H1 (cell line): Measurements from ENCODE around the gene TLR8. TPM values are rescaled to one million over a fixed set of nuclear protein-coding genes. Genes with fewer than 3 reads are reported as not detected.

Source experiments
- CTCF ChIA-PET: fragments of 300-600 bp; sonication (Branson Sonifier 250); formaldehyde crosslinking; loops from one replicate; lab custom pipeline; 2021; ENCODE audit not compliant: partially characterized antibody; lab: Charles Lee
- POLR2A ChIA-PET: fragments of 300-600 bp; sonication (Branson Sonifier 250); formaldehyde crosslinking; loops from one replicate; lab custom pipeline; 2021; ENCODE audit warnings: inconsistent platforms; ENCODE audit not compliant: partially characterized antibody; lab: Charles Lee
- DNase-seq, 2 experiments: peaks; one replicate each; pipeline versions ENCODE4 v3.0.0 to v3.0.0-alpha.2; 2010 to 2022; ENCODE audit warnings: low spot score in 2 of 2, low read depth in 1 of 2, mixed read lengths in 1 of 2
- FAIRE-seq: peaks from 2 replicates; lab custom pipeline; 2011; peaks lifted over from hg19 to GRCh38; lab: Jason Lieb, UNC
- H2AFZ ChIP-seq: 2 replicates; pipeline ENCODE4 v1.8.1; 2012; ENCODE audit warnings: low read length, inconsistent platforms
- H2AK5ac ChIP-seq: 2 replicates; pipeline ENCODE4 v1.6.1; 2013; ENCODE audit warnings: low read depth, low read length
- H2BK120ac ChIP-seq: replicated peaks from 2 replicates; pipeline ENCODE3; 2013; ENCODE audit warnings: low read depth, low read length, inconsistent platforms
- H2BK12ac ChIP-seq: 2 replicates; pipeline ENCODE4 v1.6.1; 2013; ENCODE audit warnings: low read depth, low read length
- H2BK15ac ChIP-seq: 2 replicates; pipeline ENCODE4 v1.6.1; 2013; ENCODE audit warnings: low read length
- H2BK20ac ChIP-seq: 2 replicates; pipeline ENCODE4 v1.6.1; 2013; ENCODE audit warnings: low read length
- H2BK5ac ChIP-seq: 2 replicates; pipeline ENCODE4 v1.6.1; 2013; ENCODE audit warnings: low read depth, low read length
- H3K14ac ChIP-seq: 2 replicates; pipeline ENCODE4 v1.6.1; 2013; ENCODE audit warnings: inconsistent platforms; ENCODE audit not compliant: insufficient read length
- H3K18ac ChIP-seq: 2 replicates; pipeline ENCODE4 v1.6.1; 2013; ENCODE audit warnings: low read length; ENCODE audit errors: extremely low read depth
- H3K23ac ChIP-seq: 2 replicates; pipeline ENCODE4 v1.6.1; 2013; ENCODE audit warnings: inconsistent platforms; ENCODE audit not compliant: insufficient read length
- H3K23me2 ChIP-seq: 2 replicates; pipeline ENCODE4 v1.6.1; 2013; ENCODE audit warnings: low read depth, low read length
- H3K27ac ChIP-seq: 2 replicates; pipeline ENCODE4 v1.6.1; 2011; ENCODE audit warnings: low read depth, low read length, inconsistent platforms
- H3K27me3 ChIP-seq, 4 experiments: replicated peaks in 1 of 4; 1 replicate in 1 of 4; 2 replicates in 3 of 4; pipeline versions ENCODE4 v1.6.1 to v1.8.1; 2011 to 2013; ENCODE audit warnings: low read length in 3 of 4, mild to moderate bottlenecking in 3 of 4, inconsistent platforms in 2 of 4, mixed read lengths in 2 of 4, moderate library complexity in 1 of 4; ENCODE audit not compliant: control insufficient read depth in 3 of 4, insufficient read depth in 3 of 4; ENCODE audit errors: extremely low read depth in 1 of 4
- H3K36me3 ChIP-seq, 4 experiments: 2 replicates each; pipeline versions ENCODE4 v1.6.1 to v1.8.1; 2011 to 2013; ENCODE audit warnings: mild to moderate bottlenecking in 4 of 4, low read length in 3 of 4, moderate library complexity in 2 of 4, control low read depth in 1 of 4, inconsistent platforms in 1 of 4; ENCODE audit not compliant: insufficient read depth in 4 of 4, control insufficient read depth in 2 of 4
- H3K4ac ChIP-seq: replicated peaks from 2 replicates; pipeline ENCODE3; 2013; ENCODE audit warnings: low read length, low read depth, mixed read lengths, inconsistent platforms; ENCODE audit not compliant: insufficient read length
- H3K4me1 ChIP-seq, 4 experiments: replicated peaks in 1 of 4; 1 replicate in 1 of 4; 2 replicates in 3 of 4; pipeline versions ENCODE4 v1.6.1 to v1.8.1; 2011 to 2013; ENCODE audit warnings: low read length in 3 of 4, inconsistent platforms in 2 of 4, mixed read lengths in 1 of 4; ENCODE audit not compliant: insufficient read depth in 4 of 4, control insufficient read depth in 3 of 4
- H3K4me2 ChIP-seq, 2 experiments: 2 replicates each; pipeline versions ENCODE4 v1.6.1 to v1.8.1; 2011 to 2013; ENCODE audit warnings: low read depth in 2 of 2, low read length in 2 of 2, control low read depth in 1 of 2, inconsistent platforms in 1 of 2, mild to moderate bottlenecking in 1 of 2; ENCODE audit not compliant: insufficient read depth in 1 of 2
- H3K4me3 ChIP-seq, 4 experiments: fragments of 200-600, 300-600 bp in 1 of 4; sonication (generic), shearing (Covaris generic), sonication (Bioruptor Twin) in 1 of 4; 2 replicates each; pipeline versions ENCODE4 v1.5.1 to v1.8.1; 2011 to 2016; ENCODE audit warnings: low read length in 4 of 4, low read depth in 3 of 4, control low read depth in 2 of 4, inconsistent platforms in 2 of 4, mild to moderate bottlenecking in 2 of 4, mixed read lengths in 1 of 4, moderate library complexity in 1 of 4; ENCODE audit not compliant: insufficient read depth in 2 of 4; ENCODE audit errors: extremely low read depth in 1 of 4
- H3K56ac ChIP-seq: replicated peaks from 2 replicates; pipeline ENCODE3; 2013; ENCODE audit warnings: low read depth, mild to moderate bottlenecking, mixed read lengths, low read length, inconsistent platforms; ENCODE audit not compliant: insufficient read length
- H3K79me1 ChIP-seq: 2 replicates; pipeline ENCODE4 v1.6.1; 2013; ENCODE audit warnings: low read depth, low read length, control low read depth
- H3K79me2 ChIP-seq, 2 experiments: 2 replicates each; pipeline versions ENCODE4 v1.6.1 to v1.8.1; 2012 to 2013; ENCODE audit warnings: low read length in 2 of 2, mild to moderate bottlenecking in 2 of 2, inconsistent platforms in 1 of 2; ENCODE audit not compliant: insufficient read depth in 2 of 2, control insufficient read depth in 1 of 2
- H3K9ac ChIP-seq, 4 experiments: replicated peaks in 1 of 4; 1 replicate in 1 of 4; 2 replicates in 3 of 4; pipeline versions ENCODE4 v1.6.1 to v1.8.1; 2011 to 2013; ENCODE audit warnings: low read depth in 3 of 4, low read length in 3 of 4, control low read depth in 2 of 4, mild to moderate bottlenecking in 2 of 4, moderate library complexity in 2 of 4, inconsistent platforms in 1 of 4; ENCODE audit errors: extremely low read depth in 1 of 4
- H3K9me3 ChIP-seq, 2 experiments: 2 replicates each; pipeline versions ENCODE4 v1.6.1 to v1.8.1; 2012 to 2013; ENCODE audit warnings: mild to moderate bottlenecking in 2 of 2, moderate library complexity in 2 of 2, control low read depth in 1 of 2, inconsistent platforms in 1 of 2, low read depth in 1 of 2, low read length in 1 of 2, mixed read lengths in 1 of 2; ENCODE audit not compliant: insufficient read depth in 2 of 2
- H4K20me1 ChIP-seq, 2 experiments: replicated peaks in 1 of 2; 2 replicates each; pipeline versions ENCODE3 to v1.8.1; 2011 to 2013; ENCODE audit warnings: inconsistent platforms in 2 of 2, low read length in 2 of 2, mild to moderate bottlenecking in 1 of 2; ENCODE audit not compliant: insufficient read depth in 2 of 2, control insufficient read depth in 1 of 2
- H4K5ac ChIP-seq: 2 replicates; pipeline ENCODE4 v1.6.1; 2013; ENCODE audit warnings: low read length, low read depth, mixed read lengths, inconsistent platforms; ENCODE audit not compliant: insufficient read length
- H4K8ac ChIP-seq: 2 replicates; pipeline ENCODE4 v1.8.0; 2013; ENCODE audit warnings: mild to moderate bottlenecking, moderate library complexity, low read length, inconsistent platforms; ENCODE audit not compliant: insufficient read depth; ENCODE audit errors: extremely low read depth
- H4K91ac ChIP-seq: replicated peaks from 2 replicates; pipeline ENCODE3; 2013; ENCODE audit warnings: low read length, mixed read lengths, inconsistent platforms; ENCODE audit not compliant: insufficient read length
- BACH1 ChIP-seq: IDR thresholded peaks from 2 replicates; pipeline ENCODE4 v1.6.1; 2012; ENCODE audit warnings: low read length, improper control_type of control experiment
- BCL11A ChIP-seq, 2 experiments: IDR thresholded peaks; one replicate each; pipeline ENCODE4 v1.6.1; 2011; ENCODE audit warnings: low read depth in 2 of 2, low read length in 2 of 2, mild to moderate bottlenecking in 2 of 2
- CTCF ChIP-seq, 3 experiments: IDR thresholded peaks; 1 replicate in 2 of 3; 2 replicates in 1 of 3; pipeline versions ENCODE4 v1.5.1 to v1.6.1; 2011; ENCODE audit warnings: low read length in 3 of 3, mild to moderate bottlenecking in 3 of 3, inconsistent platforms in 2 of 3, low read depth in 1 of 3, moderate library complexity in 1 of 3; ENCODE audit not compliant: insufficient read depth in 1 of 3; ENCODE audit errors: control extremely low read depth in 1 of 3
- JUN ChIP-seq: IDR thresholded peaks from 2 replicates; pipeline ENCODE4 v1.6.1; 2011; ENCODE audit warnings: low read depth, mild to moderate bottlenecking, improper control_type of control experiment, low read length
- POLR2AphosphoS5 ChIP-seq: IDR thresholded peaks from 2 replicates; pipeline ENCODE4 v1.6.1; 2011; ENCODE audit warnings: low read depth, low read length
- RFX5 ChIP-seq: IDR thresholded peaks from 2 replicates; pipeline ENCODE4 v1.6.1; 2011; ENCODE audit warnings: low read depth, low read length, improper control_type of control experiment, borderline replicate concordance
- SP1 ChIP-seq: IDR thresholded peaks from 2 replicates; pipeline ENCODE4 v1.6.1; 2011; ENCODE audit warnings: low read depth, low read length
- SUZ12 ChIP-seq: fragments of 200-600 bp; sonication (generic); IDR thresholded peaks from 2 replicates; pipeline ENCODE4 v1.6.1; 2012; ENCODE audit warnings: mild to moderate bottlenecking, inconsistent platforms, low read length, moderate library complexity, mixed read lengths
- TAF7 ChIP-seq: optimal IDR thresholded peaks from 2 replicates; pipeline ENCODE3; 2011; ENCODE audit warnings: low read depth, mild to moderate bottlenecking, inconsistent platforms, low read length, moderate library complexity, borderline replicate concordance
- TEAD4 ChIP-seq: IDR thresholded peaks from 2 replicates; pipeline ENCODE4 v1.6.1; 2012; ENCODE audit warnings: low read depth, low read length, inconsistent platforms, mixed read lengths
- WGBS, 2 experiments: shearing (Covaris generic) in 1 of 2; methylation state at CpG; one replicate each; pipeline versions ENCODE4 v1.1.6 to v1.1.7; 2013 to 2015; ENCODE audit warnings: low lambda C conversion rate in 2 of 2, mixed read lengths in 2 of 2, inconsistent platforms in 1 of 2, low coverage in 1 of 2, missing lambda C conversion rate in 1 of 2; ENCODE audit not compliant: insufficient replicate concordance in 2 of 2, insufficient coverage in 1 of 2, insufficient read length in 1 of 2; ENCODE audit errors: extremely low coverage in 1 of 2, missing lambda C conversion rate in 1 of 2; 5-methylcytosine and 5-hydroxymethylcytosine counted together
- polyA plus RNA-seq, 7 experiments: library from polyadenylated mRNA; depleted of rRNA in 3 of 7; stranded (reverse) in 5 of 7; unstranded in 2 of 7; fragments of >200 nt in 5 of 7; fragments of 200-250 nt in 2 of 7; gene quantifications; 1 replicate in 5 of 7; 2 replicates in 1 of 7; 4 replicates in 1 of 7; pipeline versions ENCODE4 v1.2.1 to v1.2.3, GENCODE V29; 2011 to 2013; ENCODE audit warnings: missing spikeins in 2 of 7, mixed read lengths in 2 of 7
- total RNA-seq: library from RNA; stranded (reverse); fragmentation: NEBNext Ultra II Directional; extraction: Animal tissue kit (Norgen Biotek cat#: 25700); gene quantifications from 2 replicates; pipeline ENCODE4 v1.2.1, GENCODE V29; 2021
- TF ChIP-seq, protein P1 (sequence below): IDR thresholded peaks from 2 replicates; pipeline ENCODE4 v1.6.1; 2012; ENCODE audit warnings: inconsistent platforms

TLR8 gene
- total and polyA plus RNA-seq, 2 of the 8 experiments (the other 6 are each of a cell fraction or from before 2014, with no cell fraction given) = not detected

DNA sequence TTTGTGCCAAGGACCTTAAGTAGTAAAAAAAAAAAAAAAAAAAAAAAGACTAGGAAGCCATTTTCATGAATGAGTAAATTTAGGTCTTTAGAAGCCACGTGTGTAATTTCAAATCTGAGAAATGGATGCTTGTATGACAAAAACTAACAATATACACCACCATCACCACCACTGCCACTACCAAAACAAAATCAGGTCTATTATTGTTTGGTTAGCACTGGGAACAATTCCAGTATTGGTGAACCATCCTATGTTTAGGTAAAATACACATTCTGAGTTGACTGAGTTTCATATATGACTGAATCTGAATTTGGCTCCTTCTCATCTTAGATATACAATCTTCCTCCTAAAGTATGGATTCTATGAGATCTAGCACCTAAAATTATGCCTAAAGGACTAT is 59.7 kb downstream of the TLR8 start:
- H3K23ac ChIP-seq = no peak overlapping the region
- H2BK20ac ChIP-seq = no peak overlapping the region
- H4K20me1 ChIP-seq = no peaks in the 10 kb centered on the region
- no CpG with 5 or more reads among the region's 1 CpG for WGBS, 2 experiments
- H3K27ac ChIP-seq = no peak overlapping the region
- H3K18ac ChIP-seq = no peak overlapping the region
- H3K14ac ChIP-seq = no peak overlapping the region
- ChIA-PET POLR2A (interaction anchor here (0.6 to 2.5 kb wide), 4 partner anchors 8 to 11 kb away, joined by 3 to 10 read pairs (median 4); partner anchors contain the start of gene TMSB4X), CTCF (interaction anchor here (0.6 to 1.3 kb wide), 2 partner anchors 15 to 697 kb away, joined by 3 to 4 read pairs; no protein-coding TSS in a partner anchor)
- DNase-seq (no peak), FAIRE-seq (no peak)
- no peaks in the 10 kb centered on the region for H3K23me2 ChIP-seq
- H2BK5ac ChIP-seq = no peak overlapping the region
- H3K27me3 ChIP-seq = no peaks in the 10 kb centered on the region
- no peak overlapping the region for H4K5ac ChIP-seq
- H4K8ac ChIP-seq = no peak overlapping the region
- H4K91ac ChIP-seq = no peak overlapping the region
- H2BK12ac ChIP-seq = no peak overlapping the region
- H2BK15ac ChIP-seq = no peak overlapping the region
- no peak overlapping the region for H3K9ac ChIP-seq
- peaks cover 0 to under 1% (median 0%) of the 10 kb centered on the region in 4 experiments; a peak in 3 of 7 replicates for H3K4me1 ChIP-seq
- no peaks in the 10 kb centered on the region for H3K79me1 ChIP-seq
- no peak overlapping the region for H3K4me3 ChIP-seq
- no peak overlapping the region for H2AK5ac ChIP-seq
- H2AFZ ChIP-seq = no peak overlapping the region
- H3K79me2 ChIP-seq = no peaks in the 10 kb centered on the region
- H3K56ac ChIP-seq = no peak overlapping the region
- no peaks in the 10 kb centered on the region for H3K36me3 ChIP-seq
- peaks cover 0 to 3% of the 10 kb centered on the region in 2 experiments; a peak in 1 of 4 replicates for H3K9me3 ChIP-seq
- H3K4me2 ChIP-seq = no peak overlapping the region
- peak overlapping the region; percentile 33 for H2BK120ac ChIP-seq
- no peak overlapping the region for H3K4ac ChIP-seq
- no peak for TF ChIP-seq BACH1
- no peak for TF ChIP-seq TEAD4
- no peak for TF ChIP-seq BCL11A (IDR thresholded peaks at IDR 0.05; ENCODE audit: low read depth in 2 of 2, low read length in 2 of 2)
- TF ChIP-seq CTCF (IDR thresholded peaks at IDR 0.05; ENCODE audit: control extremely low read depth in 1 of 3, insufficient read depth in 1 of 3, low read depth in 1 of 3, low read length in 3 of 3) = no peak
- TF ChIP-seq POLR2AphosphoS5 = no peak
- TF ChIP-seq SP1 = no peak
- no peak for TF ChIP-seq TAF7
- no peak for TF ChIP-seq RFX5
- TF ChIP-seq SUZ12 = no peak
- TF ChIP-seq JUN = no peak
- TF ChIP-seq, protein P1, sequence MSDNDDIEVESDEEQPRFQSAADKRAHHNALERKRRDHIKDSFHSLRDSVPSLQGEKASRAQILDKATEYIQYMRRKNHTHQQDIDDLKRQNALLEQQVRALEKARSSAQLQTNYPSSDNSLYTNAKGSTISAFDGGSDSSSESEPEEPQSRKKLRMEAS = no peak
